ENCODE measurements around the gene PNPT1.

DNA sequence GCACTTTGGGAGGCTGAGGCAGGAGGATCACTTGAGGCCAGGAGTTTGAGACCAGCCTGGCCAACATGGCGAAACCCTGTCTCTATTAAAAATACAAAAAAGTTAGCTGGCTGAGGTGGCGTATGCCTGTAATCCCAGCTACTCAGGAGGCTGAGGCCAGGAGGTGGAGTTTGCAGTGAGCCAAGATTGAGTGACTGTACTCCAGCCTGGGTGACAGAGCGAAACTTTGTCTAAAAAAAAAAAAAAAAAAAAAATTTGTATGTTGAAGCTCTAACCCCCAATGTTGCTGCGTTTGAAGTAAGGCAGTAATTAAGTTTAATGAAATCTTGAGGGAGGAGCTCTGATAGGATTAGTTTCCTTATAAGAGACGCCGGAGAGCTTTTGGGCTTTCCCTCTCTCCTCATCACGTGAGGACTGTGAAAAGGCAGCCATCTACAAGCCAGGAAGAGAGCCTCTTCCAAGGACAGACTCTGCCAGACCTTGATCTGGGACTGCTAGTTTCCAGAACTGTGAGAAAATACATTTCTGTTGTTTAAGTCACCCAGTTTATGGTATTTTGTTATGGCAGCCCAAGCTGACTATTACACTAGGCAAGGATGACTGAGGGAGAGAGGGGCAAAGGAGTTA, 11.5 kb upstream of the PNPT1 start:
- TF ChIP-seq, protein P1, sequence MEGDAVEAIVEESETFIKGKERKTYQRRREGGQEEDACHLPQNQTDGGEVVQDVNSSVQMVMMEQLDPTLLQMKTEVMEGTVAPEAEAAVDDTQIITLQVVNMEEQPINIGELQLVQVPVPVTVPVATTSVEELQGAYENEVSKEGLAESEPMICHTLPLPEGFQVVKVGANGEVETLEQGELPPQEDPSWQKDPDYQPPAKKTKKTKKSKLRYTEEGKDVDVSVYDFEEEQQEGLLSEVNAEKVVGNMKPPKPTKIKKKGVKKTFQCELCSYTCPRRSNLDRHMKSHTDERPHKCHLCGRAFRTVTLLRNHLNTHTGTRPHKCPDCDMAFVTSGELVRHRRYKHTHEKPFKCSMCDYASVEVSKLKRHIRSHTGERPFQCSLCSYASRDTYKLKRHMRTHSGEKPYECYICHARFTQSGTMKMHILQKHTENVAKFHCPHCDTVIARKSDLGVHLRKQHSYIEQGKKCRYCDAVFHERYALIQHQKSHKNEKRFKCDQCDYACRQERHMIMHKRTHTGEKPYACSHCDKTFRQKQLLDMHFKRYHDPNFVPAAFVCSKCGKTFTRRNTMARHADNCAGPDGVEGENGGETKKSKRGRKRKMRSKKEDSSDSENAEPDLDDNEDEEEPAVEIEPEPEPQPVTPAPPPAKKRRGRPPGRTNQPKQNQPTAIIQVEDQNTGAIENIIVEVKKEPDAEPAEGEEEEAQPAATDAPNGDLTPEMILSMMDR (IDR thresholded peaks at IDR 0.05), result no peak
- TF ChIP-seq EZH2phosphoT487 (IDR thresholded peaks at IDR 0.05; ENCODE audit: borderline replicate concordance, low read depth) (no peak), NFIC (IDR thresholded peaks at IDR 0.05; ENCODE audit: borderline replicate concordance) (no peak), GABPA (IDR thresholded peaks at IDR 0.05; ENCODE audit: low read depth) (no peak), NRF1 (IDR thresholded peaks at IDR 0.05; ENCODE audit: low read depth, low read length) (no peak), TCF12 (IDR thresholded peaks at IDR 0.05) (no peak)
- TF ChIP-seq, protein P2, sequence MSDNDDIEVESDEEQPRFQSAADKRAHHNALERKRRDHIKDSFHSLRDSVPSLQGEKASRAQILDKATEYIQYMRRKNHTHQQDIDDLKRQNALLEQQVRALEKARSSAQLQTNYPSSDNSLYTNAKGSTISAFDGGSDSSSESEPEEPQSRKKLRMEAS (IDR thresholded peaks at IDR 0.05; ENCODE audit: low read depth), result no peak

Measured in SK-N-SH (cell line).